ENCODE data around the gene TAS2R31.
"Not testable (repeated sequence)": the region's sequence is repeated elsewhere in the genome, so short reads cannot be mapped to it uniquely, and the experiment has no call there.

Gene TAS2R31

GRCh38 chr12:11031307-11031706 lies at the start of gene TAS2R31:
Gene TAS2R31 (minus strand): TSS chr12:11031407. CDS start chr12:11031335, 72 bp downstream.
- DNase-seq (ENCODE audit: low spot score) = no peak

- DNase-seq (ENCODE audit: low spot score) = no peak
Measured at GRCh38 chr12:11078246-11078645, 47.0 kb upstream of the TAS2R31 start.

GRCh38 chr12:11075642-11076041 lies 44.4 kb upstream of the TAS2R31 start:
- DNase-seq (ENCODE audit: low spot score) = no peak

GRCh38 chr12:11071414-11071813 lies 40.2 kb upstream of the TAS2R31 start:
- no peak for DNase-seq (ENCODE audit: low spot score)

- DNase-seq (ENCODE audit: low spot score) = no peak
Measured at GRCh38 chr12:11070999-11071398, 39.8 kb upstream of the TAS2R31 start.

GRCh38 chr12:11069854-11070365 lies 38.7 kb upstream of the TAS2R31 start:
- no peak for DNase-seq (ENCODE audit: low spot score)

GRCh38 chr12:11067514-11067913 lies 36.3 kb upstream of the TAS2R31 start:
- peak; percentile 21 for DNase-seq (ENCODE audit: low spot score)

GRCh38 chr12:11062194-11062593 lies 31.0 kb upstream of the TAS2R31 start, which contains the start of gene TAS2R46:
Gene TAS2R46 (minus strand): TSS chr12:11062294. CDS start chr12:11062294, 0 bp downstream.
- not testable (repeated sequence) for DNase-seq (ENCODE audit: low spot score)

- DNase-seq (ENCODE audit: low spot score) = no peak
Measured at GRCh38 chr12:11059784-11060183, 28.6 kb upstream of the TAS2R31 start.

GRCh38 chr12:11059041-11059440 lies 27.8 kb upstream of the TAS2R31 start:
- DNase-seq (ENCODE audit: low spot score) = no peak

- DNase-seq (ENCODE audit: low spot score) = no peak
Measured at GRCh38 chr12:11055306-11055705, 24.1 kb upstream of the TAS2R31 start.

- DNase-seq (ENCODE audit: low spot score) = not testable (repeated sequence)
Measured at GRCh38 chr12:11049806-11050531, 18.8 kb upstream of the TAS2R31 start.

GRCh38 chr12:11041366-11041765 lies 10.2 kb upstream of the TAS2R31 start:
- DNase-seq (ENCODE audit: low spot score) = not testable (repeated sequence)

GRCh38 chr12:11040162-11040561 lies 9.0 kb upstream of the TAS2R31 start:
- DNase-seq (ENCODE audit: low spot score) = no peak

GRCh38 chr12:11039171-11039570 lies 8.0 kb upstream of the TAS2R31 start:
- DNase-seq (ENCODE audit: low spot score) = no peak

- DNase-seq (ENCODE audit: low spot score) = not testable (repeated sequence)
Measured at GRCh38 chr12:11033959-11034358, 2.8 kb upstream of the TAS2R31 start.

GRCh38 chr12:11026118-11026517 lies 5.1 kb downstream of the TAS2R31 start:
- no peak for DNase-seq (ENCODE audit: low spot score)

GRCh38 chr12:11023387-11023786 lies 7.8 kb downstream of the TAS2R31 start:
- no peak for DNase-seq (ENCODE audit: low spot score)

GRCh38 chr12:11022520-11022919 lies 8.7 kb downstream of the TAS2R31 start, which contains the start of gene TAS2R19:
Gene TAS2R19 (minus strand): TSS chr12:11022620. CDS start chr12:11022571, 49 bp downstream.
- no peak for DNase-seq (ENCODE audit: low spot score)

GRCh38 chr12:11016937-11017336 lies 14.3 kb downstream of the TAS2R31 start:
- DNase-seq (ENCODE audit: low spot score) = peak; percentile 88

- DNase-seq (ENCODE audit: low spot score) = no peak
Measured at GRCh38 chr12:11015775-11016430, 15.3 kb downstream of the TAS2R31 start.

- no peak for DNase-seq (ENCODE audit: low spot score)
Measured at GRCh38 chr12:11014234-11014633, 17.0 kb downstream of the TAS2R31 start.

- no peak for DNase-seq (ENCODE audit: low spot score)
Measured at GRCh38 chr12:11007608-11008007, 23.6 kb downstream of the TAS2R31 start.

Measured in globus pallidus (tissue), 1 donor.